Fibroblast of the aortic adventitia (primary cell): Measurements from ENCODE around the gene SPRED3. TPM values are rescaled to one million over a fixed set of nuclear protein-coding genes. Genes with fewer than 3 reads are reported as not detected.
"Not testable (repeated sequence)": the region's sequence is repeated elsewhere in the genome, so short reads cannot be mapped to it uniquely, and the experiment has no call there.

ENCODE experiments used
- DNase-seq: peaks from one replicate; pipeline ENCODE4 v3.0.0-alpha.2; 2010; ENCODE audit warnings: low read depth
- H3K4me3 ChIP-seq: 2 replicates; pipeline ENCODE4 v1.5.1; 2011; ENCODE audit warnings: low read depth, mild to moderate bottlenecking, control low read depth, low read length, moderate library complexity
- CTCF ChIP-seq: IDR thresholded peaks from 2 replicates; pipeline ENCODE4 v1.5.1; 2011; ENCODE audit warnings: mild to moderate bottlenecking, low read length, control low read depth, inconsistent platforms; ENCODE audit not compliant: insufficient read depth
- total RNA-seq: library from RNA; depleted of rRNA; stranded (reverse); fragments of >200 nt; gene quantifications from 2 replicates; pipeline ENCODE4 v1.2.3, GENCODE V29; 2012; ENCODE audit warnings: low replicate concordance

Gene SPRED3
- total RNA-seq, result 0.41 and 9.7 TPM in 2 replicates

DNA sequence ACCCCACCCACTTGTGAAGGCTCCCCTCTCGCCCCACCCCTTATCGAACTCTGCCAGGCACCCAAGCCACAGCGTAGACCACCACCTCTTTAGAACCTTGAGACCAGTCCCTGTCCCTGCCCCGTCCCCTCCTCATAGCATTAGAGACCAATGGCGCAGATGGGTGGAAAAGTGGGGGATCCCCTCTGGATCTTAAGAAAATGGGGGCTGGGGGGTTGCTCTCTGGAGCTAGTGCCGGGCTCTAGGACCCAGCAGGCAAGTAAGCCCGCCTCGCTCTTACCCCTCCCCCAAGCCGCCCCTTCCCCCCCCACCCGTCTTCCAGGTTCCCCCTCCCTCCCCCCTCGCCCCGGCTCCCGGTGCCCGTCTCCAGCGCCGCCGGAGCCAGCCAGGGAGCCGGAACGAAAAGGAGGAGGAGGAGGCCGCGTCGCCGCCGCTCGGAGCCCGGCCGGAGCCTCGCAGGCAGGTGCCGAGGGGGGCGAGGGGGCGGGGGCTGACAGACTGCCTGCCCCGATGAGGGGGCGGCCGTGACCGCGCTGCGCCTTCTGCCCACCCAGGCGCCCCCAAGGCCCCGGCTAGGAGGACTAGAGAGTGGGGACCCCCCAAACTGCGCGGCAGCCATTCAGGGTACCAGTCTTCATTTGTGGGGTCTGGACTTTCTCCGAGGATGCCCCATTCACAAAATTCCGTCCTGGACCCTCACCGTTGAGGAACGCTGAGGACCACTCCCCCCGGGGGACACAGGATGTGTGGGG lies at the start of gene SPRED3:
SPRED3 (plus strand) TSS at position 349 of the 752 bp plus-strand sequence. CDS start 1,606 bp downstream, outside the sequence.
- TF ChIP-seq CTCF, result no peak
- H3K4me3 ChIP-seq, result peak within 1 kb of the TSS; percentile 90
- DNase-seq, result no peak

DNA sequence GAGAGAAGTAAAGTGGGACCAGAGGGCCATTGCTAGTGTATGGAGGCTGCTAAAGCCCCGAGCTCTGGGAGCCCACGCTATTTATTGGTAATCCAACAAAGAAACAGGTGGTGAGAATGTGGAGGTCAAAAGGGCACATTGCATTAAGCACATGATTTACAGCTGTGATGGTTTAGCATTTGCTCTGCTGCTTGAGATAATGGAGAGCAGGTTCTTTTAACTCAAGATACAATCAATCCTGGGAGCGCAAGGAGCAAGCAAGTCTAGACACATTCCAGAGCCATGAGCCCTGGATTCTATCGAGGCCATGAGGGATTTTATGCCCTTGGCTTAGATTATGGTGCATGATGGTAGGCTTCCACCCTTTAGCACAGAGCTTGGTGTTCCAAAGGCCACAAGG lies 49.5 kb upstream of the SPRED3 start:
- not testable (repeated sequence) for H3K4me3 ChIP-seq, DNase-seq

- H3K4me3 ChIP-seq, result no peak overlapping the region
- TF ChIP-seq CTCF, result no peak
- no peak for DNase-seq
Measured at GRCh38 chr19:38340927-38341326, 47.6 kb upstream of the SPRED3 start.

- H3K4me3 ChIP-seq, result no peak overlapping the region
- no peak for DNase-seq
- no peak for TF ChIP-seq CTCF
Measured at GRCh38 chr19:38346837-38347236, 41.7 kb upstream of the SPRED3 start.

DNA sequence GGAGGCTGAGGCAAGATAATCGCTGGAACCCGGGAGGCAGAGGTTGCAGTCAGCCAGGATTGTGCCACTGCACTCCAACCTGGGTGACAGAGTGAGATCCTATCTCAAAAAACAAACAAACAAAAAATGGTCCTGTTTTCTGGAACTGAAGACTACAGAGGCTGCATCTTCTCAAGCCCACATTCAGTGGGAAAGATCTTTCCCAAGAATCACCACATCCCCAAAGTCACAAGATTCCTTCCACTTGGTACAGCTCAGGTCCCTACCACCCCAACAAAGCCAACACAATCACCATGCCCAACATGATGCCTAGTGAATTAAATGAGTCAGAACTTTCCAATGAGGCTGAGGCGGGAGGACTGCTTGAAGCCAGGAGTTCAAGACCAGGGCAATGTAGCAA lies 37.6 kb upstream of the SPRED3 start:
- H3K4me3 ChIP-seq, result no peak overlapping the region
- no peak for TF ChIP-seq CTCF
- no peak for DNase-seq

DNA sequence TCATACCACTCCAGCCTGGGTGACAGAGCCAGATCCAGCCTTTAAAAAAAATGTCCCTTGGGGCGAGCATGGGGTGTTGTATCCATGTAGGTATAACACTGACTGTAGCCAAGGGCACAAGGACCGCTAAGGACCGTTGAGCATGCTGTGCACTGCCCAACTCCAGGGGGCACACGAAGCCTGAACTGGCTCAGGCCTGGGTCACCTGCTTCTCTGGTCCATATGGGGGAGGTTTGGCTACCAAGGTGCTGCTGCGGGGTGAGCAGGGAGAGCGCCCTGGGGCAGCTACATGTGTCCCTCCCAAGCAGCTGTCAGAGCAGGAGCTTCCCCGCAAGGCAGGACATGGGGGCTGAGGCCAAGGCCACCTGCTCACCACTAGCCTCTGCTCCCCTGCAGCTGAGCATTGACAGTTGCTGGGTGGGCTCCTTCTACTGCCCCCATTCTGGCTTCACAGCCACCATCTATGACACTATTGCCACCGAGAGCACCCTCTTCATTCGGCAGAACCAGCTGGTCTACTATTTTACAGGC lies 36.6 kb upstream of the SPRED3 start:
- H3K4me3 ChIP-seq, result no peak overlapping the region
- TF ChIP-seq CTCF, result no peak
- DNase-seq, result no peak

DNA sequence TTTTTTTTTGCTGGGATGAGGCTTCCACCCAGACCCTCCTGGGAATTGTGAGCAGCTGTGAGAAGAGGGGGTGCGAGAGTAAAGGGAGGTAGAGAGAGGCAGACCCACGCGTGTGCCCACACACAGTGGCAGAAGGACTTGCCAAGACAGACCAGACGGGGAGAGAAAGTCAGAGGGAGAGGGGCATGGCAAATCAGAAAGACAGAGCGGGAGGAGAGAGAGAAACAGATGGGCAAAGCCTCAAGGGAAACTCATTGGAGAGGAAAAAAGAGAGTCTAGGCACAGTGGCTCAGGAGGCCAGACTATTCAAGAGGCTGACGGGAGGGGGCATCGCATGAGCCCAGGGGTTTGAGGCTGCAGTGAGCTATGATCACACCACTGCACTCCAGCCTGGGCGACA lies 35.9 kb upstream of the SPRED3 start:
- no peak for TF ChIP-seq CTCF
- no peak for DNase-seq
- no peak overlapping the region for H3K4me3 ChIP-seq
